Hepatocyte (in vitro differentiated cells): Measurements from ENCODE around the gene SMIM7.

Experiments used
- EZH2 ChIP-seq: fragments of 200-600 bp; sonication (generic); IDR thresholded peaks from 2 replicates; pipeline ENCODE4 v1.6.1; 2016; ENCODE audit warnings: antibody characterized with exemption, mild to moderate bottlenecking, borderline replicate concordance
- TF ChIP-seq, protein P1 (sequence below): fragments of 200-600 bp; sonication (generic); IDR thresholded peaks from 2 replicates; pipeline ENCODE4 v1.5.1; 2016; ENCODE audit warnings: antibody characterized with exemption, mild to moderate bottlenecking; ENCODE audit not compliant: poor library complexity

- TF ChIP-seq, protein P1, sequence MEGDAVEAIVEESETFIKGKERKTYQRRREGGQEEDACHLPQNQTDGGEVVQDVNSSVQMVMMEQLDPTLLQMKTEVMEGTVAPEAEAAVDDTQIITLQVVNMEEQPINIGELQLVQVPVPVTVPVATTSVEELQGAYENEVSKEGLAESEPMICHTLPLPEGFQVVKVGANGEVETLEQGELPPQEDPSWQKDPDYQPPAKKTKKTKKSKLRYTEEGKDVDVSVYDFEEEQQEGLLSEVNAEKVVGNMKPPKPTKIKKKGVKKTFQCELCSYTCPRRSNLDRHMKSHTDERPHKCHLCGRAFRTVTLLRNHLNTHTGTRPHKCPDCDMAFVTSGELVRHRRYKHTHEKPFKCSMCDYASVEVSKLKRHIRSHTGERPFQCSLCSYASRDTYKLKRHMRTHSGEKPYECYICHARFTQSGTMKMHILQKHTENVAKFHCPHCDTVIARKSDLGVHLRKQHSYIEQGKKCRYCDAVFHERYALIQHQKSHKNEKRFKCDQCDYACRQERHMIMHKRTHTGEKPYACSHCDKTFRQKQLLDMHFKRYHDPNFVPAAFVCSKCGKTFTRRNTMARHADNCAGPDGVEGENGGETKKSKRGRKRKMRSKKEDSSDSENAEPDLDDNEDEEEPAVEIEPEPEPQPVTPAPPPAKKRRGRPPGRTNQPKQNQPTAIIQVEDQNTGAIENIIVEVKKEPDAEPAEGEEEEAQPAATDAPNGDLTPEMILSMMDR, result no peak
- TF ChIP-seq EZH2, result no peak
These were observed 18.6 kb upstream of the SMIM7 start for GRCh38 chr19:16678498-16678897.
